Lower leg skin (tissue), 3 donors: ENCODE results near the gene PTPRQ.

Experiments used
- CTCF ChIP-seq, 3 donors: fragments of 450-650 bp; IDR thresholded peaks; one replicate each; pipeline ENCODE4 v1.5.1; 2016; ENCODE audit warnings: antibody characterized with exemption in 3 of 3, mild to moderate bottlenecking in 3 of 3, moderate library complexity in 2 of 3
- POLR2A ChIP-seq, 2 donors: fragments of 450-650 bp; IDR thresholded peaks; one replicate each; pipeline ENCODE4 v1.6.1; 2016 to 2017; ENCODE audit warnings: antibody characterized with exemption in 2 of 2, mild to moderate bottlenecking in 1 of 2, moderate library complexity in 1 of 2

GRCh38 chr12:80681287-80681686 lies 237.3 kb downstream of the PTPRQ start:
- TF ChIP-seq CTCF (IDR thresholded peaks at IDR 0.05) (no peak), POLR2A (IDR thresholded peaks at IDR 0.05) (no peak)
